HEK293 (cell line): ENCODE data around the gene ENTREP1.
"Not testable (repeated sequence)": the region's sequence is repeated elsewhere in the genome, so short reads cannot be mapped to it uniquely, and the experiment has no call there.

Source experiments
- CTCF ChIA-PET: fragments of 350-600 bp; formaldehyde crosslinking; extraction: SDS; loops from one replicate; lab custom pipeline; 2021; ENCODE audit warnings: antibody characterized with exemption; lab: Yijun Ruan, JAX
- POLR2A ChIA-PET: fragments of 300-600 bp; formaldehyde crosslinking; extraction: SDS; loops from one replicate; lab custom pipeline; 2020; ENCODE audit warnings: antibody characterized with exemption, inconsistent platforms; lab: Yijun Ruan, JAX
- H3K27ac ChIP-seq: fragments of 200-500 bp; sonication (Bioruptor generic); 2 replicates; pipeline ENCODE4 v1.5.1; 2014; ENCODE audit warnings: low read depth, low read length, control low read depth, inconsistent platforms; ENCODE audit errors: extremely low read depth
- H3K36me3 ChIP-seq, 2 experiments: fragments of 200-500 bp in 1 of 2; sonication (Bioruptor generic) in 1 of 2; 1 replicate in 1 of 2; 2 replicates in 1 of 2; pipeline ENCODE4 v1.5.1; 2014 to 2017; ENCODE audit warnings: inconsistent platforms in 2 of 2, low read length in 2 of 2; ENCODE audit not compliant: control insufficient read depth in 2 of 2, insufficient read depth in 1 of 2
- H3K4me1 ChIP-seq: fragments of 200-500 bp; sonication (Bioruptor generic); 2 replicates; pipeline ENCODE4 v1.5.1; 2014; ENCODE audit warnings: mild to moderate bottlenecking, low read length, inconsistent platforms; ENCODE audit not compliant: control insufficient read depth, insufficient read depth
- H3K4me3 ChIP-seq: 2 replicates; pipeline ENCODE4 v1.5.1; 2011; ENCODE audit warnings: low read depth, mild to moderate bottlenecking, control low read depth, low read length, moderate library complexity
- H3K9me3 ChIP-seq: fragments of 200-500 bp; sonication (Bioruptor generic); 2 replicates; pipeline ENCODE4 v1.5.1; 2014; ENCODE audit warnings: low read depth, low read length, inconsistent platforms; ENCODE audit not compliant: control insufficient read depth, insufficient read depth
- ATF2 ChIP-seq: fragments of 450-650 bp; formaldehyde crosslinking; IDR thresholded peaks from 2 replicates; pipeline ENCODE4 v1.5.1; 2016; ENCODE audit warnings: missing biosample characterization, missing genetic modification characterization, low read depth
- ELK4 ChIP-seq: IDR thresholded peaks from 2 replicates; pipeline ENCODE4 v1.6.1; 2011; ENCODE audit warnings: mild to moderate bottlenecking, low read depth, low read length, borderline replicate concordance
- GLI2 ChIP-seq: fragments of 450-650 bp; formaldehyde crosslinking; IDR thresholded peaks from 2 replicates; pipeline ENCODE4; 2017; ENCODE audit warnings: missing biosample characterization, missing genetic modification characterization, low read depth, borderline replicate concordance
- RBAK ChIP-seq: fragments of 450-650 bp; formaldehyde crosslinking; IDR thresholded peaks from 2 replicates; pipeline ENCODE4 v1.5.1; 2016; ENCODE audit warnings: missing biosample characterization, missing genetic modification characterization
- YY1 ChIP-seq: fragments of 450-650 bp; formaldehyde crosslinking; IDR thresholded peaks from 2 replicates; pipeline ENCODE4 v1.5.1; 2018; ENCODE audit warnings: missing biosample characterization, missing genetic modification characterization
- ZBTB1 ChIP-seq: fragments of 450-650 bp; formaldehyde crosslinking; IDR thresholded peaks from 2 replicates; pipeline ENCODE4 v1.5.1; 2016; ENCODE audit warnings: missing biosample characterization, missing genetic modification characterization
- ZNF274 ChIP-seq, 2 experiments: fragments of 200-500 bp in 1 of 2; fragments of 450-650 bp in 1 of 2; sonication (Bioruptor generic) in 1 of 2; formaldehyde crosslinking in 1 of 2; IDR thresholded peaks; 2 replicates each; pipeline versions ENCODE4 v1.5.1 to v1.6.1; 2014 to 2016; ENCODE audit warnings: borderline replicate concordance in 1 of 2, inconsistent platforms in 1 of 2, low read length in 1 of 2, missing biosample characterization in 1 of 2, missing genetic modification characterization in 1 of 2
- ZNF423 ChIP-seq: fragments of 450-650 bp; formaldehyde crosslinking; IDR thresholded peaks from 2 replicates; pipeline ENCODE4 v1.5.1; 2016; ENCODE audit warnings: missing biosample characterization, missing genetic modification characterization
- ZNF521 ChIP-seq: fragments of 450-650 bp; formaldehyde crosslinking; IDR thresholded peaks from 2 replicates; pipeline ENCODE4 v1.5.1; 2017; ENCODE audit warnings: missing biosample characterization, mild to moderate bottlenecking, missing genetic modification characterization
- ZNF544 ChIP-seq: fragments of 450-650 bp; formaldehyde crosslinking; IDR thresholded peaks from 2 replicates; pipeline ENCODE4 v1.5.0; 2017; ENCODE audit warnings: missing biosample characterization, missing genetic modification characterization
- ZNF558 ChIP-seq: fragments of 450-650 bp; formaldehyde crosslinking; IDR thresholded peaks from 2 replicates; pipeline ENCODE4 v1.5.1; 2016; ENCODE audit warnings: missing biosample characterization, missing genetic modification characterization
- ZNF600 ChIP-seq: fragments of 450-650 bp; formaldehyde crosslinking; IDR thresholded peaks from 2 replicates; pipeline ENCODE4 v1.5.1; 2016; ENCODE audit warnings: missing biosample characterization, missing genetic modification characterization
- ZNF621 ChIP-seq: fragments of 450-650 bp; formaldehyde crosslinking; IDR thresholded peaks from 2 replicates; pipeline ENCODE4 v1.5.1; 2017; ENCODE audit warnings: missing biosample characterization, missing genetic modification characterization
- ZNF654 ChIP-seq: fragments of 450-650 bp; formaldehyde crosslinking; IDR thresholded peaks from 2 replicates; pipeline ENCODE4 v1.5.1; 2016; ENCODE audit warnings: low read depth, missing biosample characterization, missing genetic modification characterization
- ZNF692 ChIP-seq: fragments of 450-650 bp; formaldehyde crosslinking; IDR thresholded peaks from 2 replicates; pipeline ENCODE4 v1.5.1; 2016; ENCODE audit warnings: missing biosample characterization, missing genetic modification characterization
- TF ChIP-seq, protein P1 (sequence below): fragments of 450-650 bp; formaldehyde crosslinking; IDR thresholded peaks from 2 replicates; pipeline ENCODE4 v1.5.1; 2016; ENCODE audit warnings: missing biosample characterization, missing genetic modification characterization, low read depth
- TF ChIP-seq, protein P2 (sequence below): fragments of 450-650 bp; formaldehyde crosslinking; IDR thresholded peaks from 2 replicates; pipeline ENCODE4 v1.5.1; 2016; ENCODE audit warnings: missing biosample characterization, missing genetic modification characterization

Gene ENTREP1

GRCh38 chr9:69433968-69434367 is 109.0 kb downstream of the ENTREP1 start:
- no peaks in the 10 kb centered on the region for H3K9me3 ChIP-seq
- no peak for TF ChIP-seq ZNF621
- no peak for TF ChIP-seq ZNF544 (tag by site-specific recombination)
- TF ChIP-seq RBAK (tag by site-specific recombination), result no peak
- TF ChIP-seq ZNF521 (tag by site-specific recombination), result no peak
- no peak for TF ChIP-seq ZNF558 (tag by site-specific recombination)
- TF ChIP-seq ELK4, result no peak
- TF ChIP-seq, protein P1, sequence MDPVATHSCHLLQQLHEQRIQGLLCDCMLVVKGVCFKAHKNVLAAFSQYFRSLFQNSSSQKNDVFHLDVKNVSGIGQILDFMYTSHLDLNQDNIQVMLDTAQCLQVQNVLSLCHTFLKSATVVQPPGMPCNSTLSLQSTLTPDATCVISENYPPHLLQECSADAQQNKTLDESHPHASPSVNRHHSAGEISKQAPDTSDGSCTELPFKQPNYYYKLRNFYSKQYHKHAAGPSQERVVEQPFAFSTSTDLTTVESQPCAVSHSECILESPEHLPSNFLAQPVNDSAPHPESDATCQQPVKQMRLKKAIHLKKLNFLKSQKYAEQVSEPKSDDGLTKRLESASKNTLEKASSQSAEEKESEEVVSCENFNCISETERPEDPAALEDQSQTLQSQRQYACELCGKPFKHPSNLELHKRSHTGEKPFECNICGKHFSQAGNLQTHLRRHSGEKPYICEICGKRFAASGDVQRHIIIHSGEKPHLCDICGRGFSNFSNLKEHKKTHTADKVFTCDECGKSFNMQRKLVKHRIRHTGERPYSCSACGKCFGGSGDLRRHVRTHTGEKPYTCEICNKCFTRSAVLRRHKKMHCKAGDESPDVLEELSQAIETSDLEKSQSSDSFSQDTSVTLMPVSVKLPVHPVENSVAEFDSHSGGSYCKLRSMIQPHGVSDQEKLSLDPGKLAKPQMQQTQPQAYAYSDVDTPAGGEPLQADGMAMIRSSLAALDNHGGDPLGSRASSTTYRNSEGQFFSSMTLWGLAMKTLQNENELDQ, result no peak
- TF ChIP-seq ZNF654 (tag by site-specific recombination), result no peak
- TF ChIP-seq, protein P2, sequence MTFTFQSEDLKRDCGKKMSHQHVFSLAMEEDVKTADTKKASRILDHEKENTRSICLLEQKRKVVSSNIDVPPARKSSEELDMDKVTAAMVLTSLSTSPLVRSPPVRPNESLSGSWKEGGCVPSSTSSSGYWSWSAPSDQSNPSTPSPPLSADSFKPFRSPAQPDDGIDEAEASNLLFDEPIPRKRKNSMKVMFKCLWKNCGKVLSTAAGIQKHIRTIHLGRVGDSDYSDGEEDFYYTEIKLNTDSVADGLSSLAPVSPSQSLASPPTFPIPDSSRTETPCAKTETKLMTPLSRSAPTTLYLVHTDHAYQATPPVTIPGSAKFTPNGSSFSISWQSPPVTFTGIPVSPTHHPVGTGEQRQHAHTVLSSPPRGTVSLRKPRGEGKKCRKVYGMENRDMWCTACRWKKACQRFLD (tag by site-specific recombination), result no peak
- no peak for TF ChIP-seq ZNF600
- TF ChIP-seq YY1 (tag by site-specific recombination), result no peak
- no peak for TF ChIP-seq ZBTB1 (tag by site-specific recombination)
- no peak for TF ChIP-seq ATF2 (tag by site-specific recombination)
- TF ChIP-seq GLI2, result no peak
- no peak for TF ChIP-seq ZNF423 (tag by site-specific recombination)
- no peak for TF ChIP-seq ZNF274 (IDR thresholded peaks at IDR 0.05; ENCODE audit: low read length)
- TF ChIP-seq ZNF274 (tag by site-specific recombination; IDR thresholded peaks at IDR 0.05; ENCODE audit: borderline replicate concordance), result no peak
- no peak for TF ChIP-seq ZNF692 (tag by site-specific recombination)
- H3K4me3 ChIP-seq, result no peak overlapping the region
- no peak overlapping the region for H3K27ac ChIP-seq
- ChIA-PET CTCF (interaction anchor here (0.6 to 1.3 kb wide), 2 partner anchors 11 to 96 kb away, joined by 4 to 8 read pairs; no protein-coding TSS in a partner anchor), POLR2A (no interaction called here)
- no peaks in the 10 kb centered on the region for H3K36me3 ChIP-seq
- H3K4me1 ChIP-seq, result no peaks in the 10 kb centered on the region

DNA sequence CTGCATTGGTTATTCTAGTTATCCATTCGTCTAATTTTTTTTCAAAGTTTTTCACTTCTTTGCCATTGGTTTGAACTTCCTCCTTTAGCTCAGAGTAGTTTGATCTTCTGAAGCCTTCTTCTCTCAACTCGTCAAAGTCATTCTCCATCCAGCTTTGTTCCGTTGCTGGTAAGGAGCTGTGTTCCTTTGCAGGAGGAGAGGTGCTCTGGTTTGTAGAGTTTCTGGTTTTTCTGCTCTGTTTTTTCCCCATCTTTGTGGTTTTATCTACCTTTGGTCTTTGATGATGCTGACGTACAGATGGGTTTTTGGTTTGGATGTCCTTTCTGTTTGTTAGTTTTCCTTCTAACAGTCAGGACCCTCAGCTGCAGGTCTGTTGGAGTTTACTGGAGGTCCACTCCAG is 114.6 kb downstream of the ENTREP1 start:
- H3K4me1 ChIP-seq, CTCF ChIA-PET, POLR2A ChIA-PET, H3K27ac ChIP-seq, H3K9me3 ChIP-seq, H3K4me3 ChIP-seq, H3K36me3 ChIP-seq: not testable (repeated sequence)

DNA sequence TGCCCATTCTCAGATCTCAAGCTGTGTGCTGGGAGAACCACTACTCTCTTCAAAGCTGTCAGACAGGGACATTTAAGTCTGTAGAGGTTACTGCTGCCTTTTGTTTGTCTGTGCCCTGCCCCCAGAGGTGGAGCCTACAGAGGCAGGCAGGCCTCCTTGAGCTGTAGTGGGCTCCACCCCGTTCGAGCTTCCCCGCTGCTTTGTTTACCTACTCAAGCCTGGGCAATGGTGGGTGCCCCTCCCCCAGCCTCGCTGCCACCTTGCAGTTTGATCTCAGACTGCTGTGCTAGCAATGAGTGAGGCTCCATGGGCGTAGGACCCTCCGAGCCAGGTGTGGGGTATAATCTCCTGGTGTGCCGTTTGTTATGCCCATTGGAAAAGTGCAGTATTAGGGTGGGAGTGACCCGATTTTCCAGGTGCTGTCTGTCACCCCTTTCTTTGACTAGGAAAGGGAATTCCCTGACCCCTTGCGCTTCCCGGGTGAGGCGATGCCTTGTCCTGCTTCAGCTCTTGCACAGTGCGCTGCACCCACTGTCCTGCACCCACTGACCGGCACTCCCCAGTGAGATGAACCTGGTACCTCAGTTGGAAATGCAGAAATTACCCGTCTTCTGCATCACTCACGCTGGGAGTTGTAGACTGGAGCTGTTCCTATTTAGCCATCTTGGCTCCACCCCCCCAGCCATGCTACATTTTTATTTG is 115.4 kb downstream of the ENTREP1 start:
- CTCF ChIA-PET, result interaction anchor here (0.7 to 2.9 kb wide), 2 partner anchors 18 to 111 kb away, joined by 3 to 10 read pairs; no protein-coding TSS in a partner anchor
- H3K4me3 ChIP-seq, H3K4me1 ChIP-seq, POLR2A ChIA-PET, H3K36me3 ChIP-seq, H3K27ac ChIP-seq, H3K9me3 ChIP-seq: not testable (repeated sequence)
